Stomach (tissue), 9 donors: ENCODE measurements around the gene TUBB2A. TPM values are rescaled to one million over a fixed set of nuclear protein-coding genes. Genes with fewer than 3 reads are reported as not detected.

ENCODE experiments used
- DNase-seq, 2 donors: peaks; one replicate each; pipeline versions ENCODE4 v3.0.0 to v3.0.0-alpha.2; 2013 to 2019
- H3K27ac ChIP-seq, 5 donors: fragments of 200-600 bp in 4 of 5; sonication (generic) in 4 of 5; one replicate each; pipeline ENCODE4 v1.5.1; 2013 to 2019; ENCODE audit warnings: mild to moderate bottlenecking in 1 of 5, moderate library complexity in 1 of 5
- H3K27me3 ChIP-seq, 3 donors: fragments of 200-600 bp; sonication (generic); one replicate each; pipeline ENCODE4 v1.5.1; 2017 to 2019; ENCODE audit warnings: mixed run types in 1 of 3
- H3K36me3 ChIP-seq, 4 donors: fragments of 200-600 bp; sonication (generic); 1 replicate in 3 of 4; 2 replicates in 1 of 4; pipeline ENCODE4 v1.5.1; 2016 to 2019
- H3K4me1 ChIP-seq, 4 donors: fragments of 200-600 bp; sonication (generic); one replicate each; pipeline ENCODE4 v1.5.1; 2016 to 2019
- H3K4me3 ChIP-seq, 4 donors: fragments of 200-600 bp; sonication (generic) in 3 of 4; one replicate each; pipeline ENCODE4 v1.5.1; 2016 to 2019; ENCODE audit warnings: mild to moderate bottlenecking in 1 of 4
- H3K9me3 ChIP-seq, 4 donors: fragments of 200-600 bp; sonication (generic); one replicate each; pipeline ENCODE4 v1.5.1; 2016 to 2019
- EP300 ChIP-seq: sonication (generic); formaldehyde crosslinking; IDR thresholded peaks from one replicate; pipeline ENCODE4 v1.6.1; 2017; ENCODE audit warnings: antibody characterized with exemption
- POLR2A ChIP-seq, 4 donors: fragments of 450-650 bp; IDR thresholded peaks; one replicate each; pipeline ENCODE4 v1.6.1; 2016; ENCODE audit warnings: antibody characterized with exemption in 4 of 4, control low read depth in 2 of 4, mild to moderate bottlenecking in 1 of 4, moderate library complexity in 1 of 4
- POLR2AphosphoS5 ChIP-seq, 3 donors: sonication (generic); formaldehyde crosslinking; IDR thresholded peaks; one replicate each; pipeline ENCODE4 v1.6.1; 2016; ENCODE audit warnings: antibody characterized with exemption in 3 of 3
- WGBS, 5 donors: extraction: QIAGEN DNeasy Blood & Tissue Kit in 3 of 5; methylation state at CpG; one replicate each; pipeline versions ENCODE4 v1.1.5 to v1.1.7; 2013 to 2018; 5-methylcytosine and 5-hydroxymethylcytosine counted together
- intact Hi-C: fragments of 100-400 bp; cut with DNase I; formaldehyde crosslinking; loops from one replicate; pipeline ENCODE4 v1.15.1; 2023; ENCODE audit warnings: low total_unique reads
- polyA plus RNA-seq, 3 donors: library from polyadenylated mRNA; stranded (reverse); fragments of 200-250 nt; gene quantifications; one replicate each; pipeline ENCODE4 v1.2.3, GENCODE V29; 2013
- total RNA-seq, 5 donors: library from RNA; depleted of rRNA; stranded (reverse); fragments of >200 nt; gene quantifications; one replicate each; pipeline versions ENCODE4 v1.1.0 to v1.2.3, GENCODE V29; 2014 to 2016
- TF ChIP-seq, protein P1 (sequence below), 7 experiments: fragments of 450-650 bp in 4 of 7; fragments of 200-600 bp in 3 of 7; sonication (generic) in 3 of 7; IDR thresholded peaks; one replicate each; pipeline ENCODE4 v1.5.1; 2016 to 2019; ENCODE audit warnings: antibody characterized with exemption in 7 of 7, control low read depth in 2 of 7, mild to moderate bottlenecking in 1 of 7
- donor health status: healthy with polysubstance abuse.
- donor health status: Bipolar disorder and iron deficiency.
- donor health status: healthy.

TUBB2A gene
- total and polyA plus RNA-seq, 8 donors: 6.7 to 96.9 (median 49.0) TPM

DNA sequence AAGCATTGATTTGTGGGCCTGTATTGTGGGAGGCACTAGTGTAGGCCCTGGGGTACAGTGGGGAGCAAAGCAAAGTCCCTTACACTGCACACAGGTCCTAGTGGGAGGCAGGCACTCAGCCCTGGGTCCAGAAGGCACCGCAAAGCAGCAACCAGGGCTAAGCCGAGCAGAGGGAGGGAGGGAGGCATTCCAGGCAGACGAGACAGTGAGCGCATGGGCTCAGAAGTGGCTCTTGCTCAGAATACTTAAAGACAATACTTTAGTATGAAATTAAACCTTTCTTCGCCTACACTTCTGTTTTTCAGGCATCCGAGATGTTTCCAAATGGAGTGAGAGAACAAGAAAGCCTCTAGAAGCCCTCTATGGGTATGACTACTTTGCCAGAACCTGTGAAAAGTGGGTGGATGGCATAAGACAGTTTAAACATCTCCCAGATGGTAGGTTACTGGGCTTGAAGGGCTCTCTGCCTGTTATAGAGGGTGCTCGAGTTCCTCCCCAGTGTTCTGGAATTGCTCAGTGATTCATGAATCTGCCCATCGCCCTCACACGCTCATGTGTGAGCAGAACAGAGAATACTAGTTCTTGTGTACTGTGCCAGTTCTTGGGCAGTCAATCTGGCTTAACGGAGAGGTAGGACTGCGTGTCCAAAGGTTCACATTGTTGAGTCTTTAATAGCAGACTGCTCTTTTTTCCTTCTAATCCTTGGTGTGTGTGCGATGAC lies 20.1 kb downstream of the TUBB2A start:
- Histone ChIP-seq H3K27me3 (no peaks in the 10 kb centered on the region), H3K27ac (peak overlapping the region in 1 of 5 donors; percentile 7), H3K9me3 (no peaks in the 10 kb centered on the region), H3K36me3 (peaks cover 7 to 77% (median 50%) of the 10 kb centered on the region in 4 donors), H3K4me3 (no peak overlapping the region), H3K4me1 (peaks cover 17 to 49% (median 32%) of the 10 kb centered on the region in 4 donors)
- TF ChIP-seq EP300 (no peak), POLR2A (IDR thresholded peaks at IDR 0.05) (no peak), POLR2AphosphoS5 (IDR thresholded peaks at IDR 0.05) (no peak)
- TF ChIP-seq, protein P1, sequence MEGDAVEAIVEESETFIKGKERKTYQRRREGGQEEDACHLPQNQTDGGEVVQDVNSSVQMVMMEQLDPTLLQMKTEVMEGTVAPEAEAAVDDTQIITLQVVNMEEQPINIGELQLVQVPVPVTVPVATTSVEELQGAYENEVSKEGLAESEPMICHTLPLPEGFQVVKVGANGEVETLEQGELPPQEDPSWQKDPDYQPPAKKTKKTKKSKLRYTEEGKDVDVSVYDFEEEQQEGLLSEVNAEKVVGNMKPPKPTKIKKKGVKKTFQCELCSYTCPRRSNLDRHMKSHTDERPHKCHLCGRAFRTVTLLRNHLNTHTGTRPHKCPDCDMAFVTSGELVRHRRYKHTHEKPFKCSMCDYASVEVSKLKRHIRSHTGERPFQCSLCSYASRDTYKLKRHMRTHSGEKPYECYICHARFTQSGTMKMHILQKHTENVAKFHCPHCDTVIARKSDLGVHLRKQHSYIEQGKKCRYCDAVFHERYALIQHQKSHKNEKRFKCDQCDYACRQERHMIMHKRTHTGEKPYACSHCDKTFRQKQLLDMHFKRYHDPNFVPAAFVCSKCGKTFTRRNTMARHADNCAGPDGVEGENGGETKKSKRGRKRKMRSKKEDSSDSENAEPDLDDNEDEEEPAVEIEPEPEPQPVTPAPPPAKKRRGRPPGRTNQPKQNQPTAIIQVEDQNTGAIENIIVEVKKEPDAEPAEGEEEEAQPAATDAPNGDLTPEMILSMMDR (IDR thresholded peaks at IDR 0.05): no peak
- intact Hi-C loops: no loop called here
- 89 to 95% (median 92%) methylated on average over 12 of the region's 12 CpGs for WGBS, 5 donors
- DNase-seq: no peak

DNA sequence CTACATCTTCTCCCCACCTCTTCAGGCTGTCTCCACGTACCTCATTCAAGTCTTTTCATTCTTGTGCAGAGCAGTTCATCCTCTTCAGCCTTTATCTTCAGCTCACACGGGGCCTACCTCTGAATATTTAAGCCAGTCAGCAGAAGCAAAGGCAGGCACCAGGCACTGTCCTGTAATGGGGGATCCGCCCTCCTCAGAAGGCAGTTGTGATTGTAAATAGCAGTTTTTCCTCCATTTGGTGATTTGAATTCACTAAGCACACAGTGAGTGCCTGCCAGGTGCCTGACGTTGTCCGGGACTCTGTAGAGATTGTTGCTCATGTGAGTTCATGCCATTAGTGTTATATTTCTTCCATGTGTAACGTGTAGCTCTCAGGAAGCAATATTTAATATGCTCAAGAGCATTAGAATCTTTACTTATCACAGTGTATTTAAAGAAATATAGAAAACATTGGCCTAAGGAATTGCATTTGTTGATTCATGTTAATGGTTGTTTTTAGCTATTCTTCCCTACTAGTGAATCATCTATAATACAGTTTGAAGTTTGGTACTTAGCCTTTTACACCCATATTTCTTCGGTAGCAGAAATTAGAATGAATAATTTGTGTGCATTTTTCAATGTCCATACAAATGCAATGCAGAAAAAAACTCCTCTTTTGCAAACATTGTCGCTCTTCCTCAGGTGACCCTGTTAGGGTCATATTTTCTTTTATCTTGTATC lies 20.9 kb downstream of the TUBB2A start:
- WGBS, 5 donors: 53 to 72% (median 63%) methylated on average over 8 of the region's 8 CpGs
- peaks cover 17 to 49% (median 32%) of the 10 kb centered on the region in 4 donors for H3K4me1 ChIP-seq
- peak overlapping the region; percentile 60 to 82 (median 61) for H3K27ac ChIP-seq
- intact Hi-C loops: no loop called here
- H3K4me3 ChIP-seq: no peak overlapping the region
- H3K27me3 ChIP-seq: no peaks in the 10 kb centered on the region
- no peak for TF ChIP-seq EP300
- no peak for DNase-seq
- peaks cover 7 to 77% (median 49%) of the 10 kb centered on the region in 4 donors for H3K36me3 ChIP-seq
- H3K9me3 ChIP-seq: no peaks in the 10 kb centered on the region

DNA sequence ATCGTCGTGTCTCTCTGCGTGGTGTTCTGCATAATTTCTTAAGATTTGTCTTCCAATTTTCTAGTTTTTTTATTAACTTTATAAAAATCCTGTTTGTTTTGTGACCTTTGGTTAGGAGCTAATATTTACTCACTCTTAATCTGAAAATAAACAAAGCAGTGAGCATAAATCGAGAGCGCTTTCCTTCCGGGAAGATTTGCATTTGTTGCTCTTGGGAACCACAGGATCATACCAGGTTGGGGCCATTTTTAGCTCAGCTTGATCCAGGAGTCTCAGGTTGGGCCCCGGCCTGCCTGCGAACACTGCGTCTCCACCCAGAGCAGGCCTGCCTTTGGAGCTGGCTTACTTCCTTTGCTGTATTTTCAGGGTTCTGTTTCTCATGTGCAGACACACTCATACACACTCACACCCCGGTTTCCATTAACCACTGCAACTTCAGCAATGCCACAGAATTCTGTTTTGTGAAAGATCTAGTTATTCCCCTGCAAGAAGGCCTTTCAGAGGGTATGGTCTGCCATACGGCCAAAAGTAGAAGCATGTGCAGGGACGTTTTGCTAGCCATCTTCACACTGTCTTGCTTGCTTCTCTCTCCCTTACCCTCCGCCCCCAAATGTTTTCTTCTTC lies 21.6 kb downstream of the TUBB2A start:
- Histone ChIP-seq H3K4me1 (peaks cover 17 to 49% (median 32%) of the 10 kb centered on the region in 4 donors), H3K9me3 (no peaks in the 10 kb centered on the region), H3K27me3 (no peaks in the 10 kb centered on the region), H3K36me3 (peaks cover 6 to 77% (median 45%) of the 10 kb centered on the region in 4 donors), H3K27ac (peak overlapping the region; percentile 60 to 82 (median 61)), H3K4me3 (no peak overlapping the region)
- intact Hi-C loops: no loop called here
- peak; percentile 61 to 83 for DNase-seq
- 28 to 60% (median 51%) methylated on average over 13 of the region's 13 CpGs for WGBS, 5 donors
- TF ChIP-seq POLR2AphosphoS5 (IDR thresholded peaks at IDR 0.05) (peak in 2 of 3 donors; percentile 31 to 64), EP300 (no peak)

DNA sequence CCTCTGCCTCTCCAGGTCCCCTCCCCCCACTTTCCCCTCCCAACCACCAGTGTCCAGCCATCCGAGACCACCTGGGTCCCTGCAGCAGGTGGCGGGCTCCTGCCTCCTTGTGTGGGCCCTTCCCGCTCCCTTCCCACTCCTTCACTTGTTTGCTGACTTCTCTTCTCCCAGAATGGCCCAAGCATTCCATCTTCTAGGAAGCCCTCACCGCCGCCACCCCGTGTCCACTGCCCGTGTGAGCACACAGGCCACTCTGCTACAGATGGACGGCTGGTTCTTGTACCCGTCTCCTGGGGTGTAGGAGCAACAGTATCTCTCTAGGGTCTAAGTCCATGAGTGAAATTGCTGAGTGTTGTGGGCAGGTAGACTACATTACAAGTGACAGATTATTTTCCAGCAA lies 23.8 kb downstream of the TUBB2A start:
- H3K9me3 ChIP-seq: no peaks in the 10 kb centered on the region
- H3K36me3 ChIP-seq: peaks cover 0 to 78% (median 48%) of the 10 kb centered on the region in 4 donors
- intact Hi-C loops: no loop called here
- no peaks in the 10 kb centered on the region for H3K27me3 ChIP-seq
- no peak overlapping the region for H3K27ac ChIP-seq
- no peak for DNase-seq
- peaks cover 12 to 36% (median 19%) of the 10 kb centered on the region in 4 donors for H3K4me1 ChIP-seq
- WGBS, 5 donors: 92 to 95% (median 94%) methylated on average over 9 of the region's 9 CpGs
- H3K4me3 ChIP-seq: no peak overlapping the region
- TF ChIP-seq, protein P1 (IDR thresholded peaks at IDR 0.05): no peak
- TF ChIP-seq POLR2A (IDR thresholded peaks at IDR 0.05) (no peak), EP300 (no peak), POLR2AphosphoS5 (IDR thresholded peaks at IDR 0.05) (no peak)

DNA sequence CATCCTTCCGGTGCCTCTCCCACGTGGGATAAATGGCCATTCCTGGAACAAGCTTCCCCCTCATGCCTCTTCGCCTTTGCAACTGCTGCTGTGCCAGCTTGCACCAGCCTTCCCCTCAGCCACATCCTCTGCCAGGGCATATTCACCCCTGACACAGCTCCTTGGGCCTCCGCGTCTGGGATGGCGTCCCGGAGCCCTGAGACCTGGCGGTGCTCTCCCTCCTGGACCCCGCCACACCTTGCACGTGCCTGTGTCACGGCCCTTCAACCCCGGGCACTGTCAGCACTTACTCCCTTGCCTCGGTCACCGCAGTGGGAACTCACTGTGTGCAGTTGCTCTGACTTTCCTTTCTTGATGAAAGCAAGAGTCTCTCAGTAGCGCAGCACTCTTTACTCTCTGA lies 25.6 kb downstream of the TUBB2A start:
- intact Hi-C loops: no loop called here
- no peak for TF ChIP-seq POLR2A (IDR thresholded peaks at IDR 0.05)
- no peak for TF ChIP-seq EP300
- TF ChIP-seq, protein P1 (IDR thresholded peaks at IDR 0.05): no peak
- TF ChIP-seq POLR2AphosphoS5 (IDR thresholded peaks at IDR 0.05): no peak
- Histone ChIP-seq H3K27me3 (no peaks in the 10 kb centered on the region), H3K4me1 (peaks cover 9 to 26% (median 12%) of the 10 kb centered on the region in 4 donors), H3K4me3 (no peak overlapping the region), H3K9me3 (no peaks in the 10 kb centered on the region), H3K36me3 (peaks cover 0 to 64% (median 40%) of the 10 kb centered on the region in 4 donors), H3K27ac (no peak overlapping the region)
- WGBS, 5 donors: 91 to 96% (median 94%) methylated on average over 15 of the region's 15 CpGs
- DNase-seq: no peak
